OCI-LY1 (cell line): Measurements from ENCODE around the gene NPHP1.

ENCODE experiments used
- CTCF ChIP-seq: fragments of 200-600 bp; sonication (generic), shearing (Covaris generic); IDR thresholded peaks from 2 replicates; pipeline ENCODE4 v1.5.1; 2017; ENCODE audit warnings: mild to moderate bottlenecking, antibody characterized with exemption, low read length, moderate library complexity, mixed read lengths
- EZH2 ChIP-seq: fragments of 200-600 bp; sonication (generic), shearing (Covaris generic); IDR thresholded peaks from 2 replicates; pipeline ENCODE4 v1.8.0; 2017; ENCODE audit warnings: borderline replicate concordance, mixed run types, mild to moderate bottlenecking, antibody characterized with exemption, low read length, moderate library complexity, mixed read lengths

GRCh38 chr2:110149330-110150220, 55.2 kb downstream of the NPHP1 start:
- TF ChIP-seq CTCF (no peak), EZH2 (no peak)
